ENCODE measurements around the gene OXTR. TPM values are rescaled to one million over a fixed set of nuclear protein-coding genes. Genes with fewer than 3 reads are reported as not detected.

The OXTR gene
- total RNA-seq, 2 donors from 2014 or later: 1.6 to 3.5 TPM

GRCh38 chr3:8739757-8740504 is 29.5 kb downstream of the OXTR start:
- Histone ChIP-seq H3K4me1 (replicated peaks) (no peaks in the 10 kb centered on the region), H3K27me3 (replicated peaks; ENCODE audit: insufficient read depth) (no peaks in the 10 kb centered on the region), H3K27ac (no peak overlapping the region), H3K9me3 (no peaks in the 10 kb centered on the region), H3K36me3 (no peaks in the 10 kb centered on the region), H3K4me3 (no peak overlapping the region)
- DNase-seq (ENCODE audit: low spot score): no peak
- no peak for TF ChIP-seq CTCF (IDR thresholded peaks at IDR 0.05)
- TF ChIP-seq POLR2A (IDR thresholded peaks at IDR 0.05): no peak
- TF ChIP-seq POLR2AphosphoS5 (IDR thresholded peaks at IDR 0.05): no peak
- 74% methylated on average over 5 of the region's 5 CpGs for WGBS
- intact Hi-C loops (cut with DNase I): no loop called here

DNA sequence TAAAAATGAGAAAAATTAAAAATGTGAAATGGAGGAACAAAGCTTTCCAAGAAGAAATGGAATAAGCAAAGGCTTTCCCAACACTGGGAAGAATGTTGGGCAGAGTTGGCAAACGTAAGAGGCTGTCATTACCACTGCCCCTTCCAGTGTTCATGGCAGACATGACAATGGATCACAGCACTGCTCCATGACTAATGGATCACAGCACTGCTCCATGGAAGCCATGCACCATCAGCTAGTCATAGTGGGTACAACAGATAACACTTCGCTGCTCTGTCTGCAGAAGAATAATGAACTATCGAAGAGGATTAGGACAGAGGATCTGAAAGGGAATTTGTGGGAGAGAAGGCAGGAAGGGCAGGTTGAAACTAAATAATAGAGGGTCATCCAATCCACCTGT is 30.8 kb downstream of the OXTR start:
- Histone ChIP-seq H3K9me3 (no peaks in the 10 kb centered on the region), H3K36me3 (no peaks in the 10 kb centered on the region), H3K27me3 (replicated peaks; ENCODE audit: insufficient read depth) (no peaks in the 10 kb centered on the region), H3K4me3 (no peak overlapping the region), H3K4me1 (replicated peaks) (no peaks in the 10 kb centered on the region), H3K27ac (no peak overlapping the region)
- intact Hi-C loops (cut with DNase I): no loop called here
- TF ChIP-seq POLR2A (IDR thresholded peaks at IDR 0.05) (no peak), CTCF (IDR thresholded peaks at IDR 0.05) (no peak), POLR2AphosphoS5 (IDR thresholded peaks at IDR 0.05) (no peak)
- WGBS: 81% methylated on average over 3 of the region's 3 CpGs
- no peak for DNase-seq (ENCODE audit: low spot score)

DNA sequence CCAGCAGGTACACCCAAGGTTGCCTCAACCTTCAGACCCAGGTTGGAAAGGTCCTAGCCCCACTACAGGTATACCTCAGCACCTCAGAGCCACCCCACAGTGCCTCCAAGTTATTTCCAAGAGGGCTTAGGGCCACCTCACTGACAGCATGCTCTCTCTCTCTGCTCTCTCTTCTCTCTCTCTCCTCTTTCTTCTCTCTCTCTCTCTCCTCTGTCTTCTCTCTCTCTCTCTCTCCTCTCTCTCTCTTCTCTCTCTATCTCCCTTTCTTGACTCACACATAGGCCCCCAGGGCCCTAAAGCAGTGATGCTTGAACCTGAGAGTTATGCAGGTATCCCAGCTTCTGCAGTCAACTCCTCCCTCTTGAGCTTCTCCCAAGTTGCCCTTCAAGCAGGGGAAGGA is 31.6 kb downstream of the OXTR start:
- Histone ChIP-seq H3K4me3 (no peak overlapping the region), H3K27ac (no peak overlapping the region), H3K4me1 (replicated peaks) (no peaks in the 10 kb centered on the region), H3K9me3 (no peaks in the 10 kb centered on the region), H3K27me3 (replicated peaks; ENCODE audit: insufficient read depth) (no peaks in the 10 kb centered on the region), H3K36me3 (no peaks in the 10 kb centered on the region)
- intact Hi-C loops (cut with DNase I): no loop called here
- TF ChIP-seq POLR2A (IDR thresholded peaks at IDR 0.05): no peak
- no peak for TF ChIP-seq CTCF (IDR thresholded peaks at IDR 0.05)
- no peak for TF ChIP-seq POLR2AphosphoS5 (IDR thresholded peaks at IDR 0.05)
- DNase-seq (ENCODE audit: low spot score): no peak

DNA sequence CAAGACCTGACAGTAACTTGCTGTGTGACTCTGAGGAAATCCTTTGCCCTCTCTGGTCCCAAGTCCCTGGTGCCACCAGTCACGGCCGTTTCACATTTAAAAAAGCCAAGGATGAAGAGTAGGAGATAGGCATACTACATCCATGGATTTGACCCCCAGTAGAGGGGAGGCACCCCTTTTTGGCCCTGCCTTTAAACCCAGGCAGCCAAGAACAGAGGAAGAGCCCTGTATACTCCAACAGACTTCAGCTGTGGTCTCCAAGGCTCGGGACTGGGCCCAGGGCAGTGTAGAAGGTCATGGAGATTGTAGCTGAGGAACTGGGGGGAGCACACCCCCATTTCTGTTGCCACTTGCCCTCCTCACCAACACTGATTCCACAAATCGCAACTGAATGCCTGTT is 32.1 kb downstream of the OXTR start:
- Histone ChIP-seq H3K9me3 (no peaks in the 10 kb centered on the region), H3K4me3 (no peak overlapping the region), H3K27me3 (replicated peaks; ENCODE audit: insufficient read depth) (no peaks in the 10 kb centered on the region), H3K27ac (no peak overlapping the region), H3K36me3 (no peaks in the 10 kb centered on the region), H3K4me1 (replicated peaks) (no peaks in the 10 kb centered on the region)
- TF ChIP-seq POLR2AphosphoS5 (IDR thresholded peaks at IDR 0.05) (no peak), POLR2A (IDR thresholded peaks at IDR 0.05) (no peak), CTCF (IDR thresholded peaks at IDR 0.05) (no peak)
- no peak for DNase-seq (ENCODE audit: low spot score)
- WGBS: 89% methylated on average over 4 of the region's 4 CpGs
- intact Hi-C loops (cut with DNase I): no loop called here

GRCh38 chr3:8736436-8736835 is 33.0 kb downstream of the OXTR start:
- intact Hi-C loops (cut with DNase I): no loop called here
- Histone ChIP-seq H3K27ac (no peak overlapping the region), H3K4me1 (replicated peaks) (no peaks in the 10 kb centered on the region), H3K27me3 (replicated peaks; ENCODE audit: insufficient read depth) (no peaks in the 10 kb centered on the region), H3K9me3 (no peaks in the 10 kb centered on the region), H3K36me3 (no peaks in the 10 kb centered on the region), H3K4me3 (no peak overlapping the region)
- no peak for TF ChIP-seq POLR2AphosphoS5 (IDR thresholded peaks at IDR 0.05)
- TF ChIP-seq CTCF (IDR thresholded peaks at IDR 0.05): no peak
- no peak for TF ChIP-seq POLR2A (IDR thresholded peaks at IDR 0.05)
- WGBS: 81% methylated on average over 11 of the region's 11 CpGs
- no peak for DNase-seq (ENCODE audit: low spot score)
